ENCODE data around the gene IL4R. TPM values are rescaled to one million over a fixed set of nuclear protein-coding genes. Genes with fewer than 3 reads are reported as not detected.

The IL4R gene
- total and polyA plus RNA-seq, 4 donors = 15.5 to 61.9 (median 29.9) TPM

DNA sequence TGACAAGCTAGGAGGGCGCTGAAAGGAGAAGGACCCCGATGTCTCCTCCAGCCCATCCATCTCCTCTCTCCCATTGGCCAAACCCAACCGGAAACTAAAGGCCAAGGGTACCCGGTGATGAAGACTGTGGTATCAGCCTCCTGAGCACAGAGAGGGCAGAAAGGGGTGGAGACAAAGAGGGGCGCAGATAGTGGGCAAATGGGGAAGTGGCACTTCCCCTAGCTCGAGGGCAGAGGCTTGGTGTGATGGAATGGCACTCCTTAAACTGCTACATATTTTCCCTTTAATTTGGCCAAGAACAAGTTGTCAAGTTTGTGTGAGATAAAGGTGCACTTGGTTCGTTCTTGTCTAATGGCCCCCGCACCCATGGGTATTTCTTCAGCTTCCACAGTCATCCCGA lies 27.8 kb downstream of the IL4R start (continued):
- TF ChIP-seq REST (IDR thresholded peaks at IDR 0.05) (no peak), HNF4G (IDR thresholded peaks at IDR 0.05) (no peak)

DNA sequence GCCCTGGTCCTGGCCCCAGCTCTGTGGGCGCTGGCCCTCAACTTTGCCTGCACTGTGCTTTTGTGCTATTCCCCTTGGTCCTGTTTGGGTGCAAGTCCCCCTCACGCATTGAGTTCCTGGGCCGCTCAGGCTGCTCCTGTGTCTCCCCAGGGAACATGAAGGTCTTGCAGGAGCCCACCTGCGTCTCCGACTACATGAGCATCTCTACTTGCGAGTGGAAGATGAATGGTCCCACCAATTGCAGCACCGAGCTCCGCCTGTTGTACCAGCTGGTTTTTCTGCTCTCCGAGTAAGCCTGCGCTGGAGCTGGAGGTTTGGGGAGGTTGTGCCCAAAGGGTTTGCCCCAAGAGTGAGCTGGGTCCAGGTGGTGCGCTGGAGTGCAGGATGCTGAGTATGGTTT lies 28.2 kb downstream of the IL4R start:
- WGBS = 98% methylated on average over 11 of the region's 11 CpGs
- DNase-seq (ENCODE audit: low spot score) = no peak

More for the DNA sequence above, 28.2 kb downstream of the IL4R start:
- H3K4me3 ChIP-seq (ENCODE audit: low read depth in 1 of 3, low read length in 3 of 3) = no peak overlapping the region
- H3K27ac ChIP-seq (ENCODE audit: low read depth in 1 of 2, low read length in 2 of 2) = no peak overlapping the region
- no peaks in the 10 kb centered on the region for H3K4me1 ChIP-seq (ENCODE audit: control insufficient read depth in 4 of 4, insufficient read depth in 4 of 4, low read length in 3 of 4)
- H3K9ac ChIP-seq (ENCODE audit: low read depth in 1 of 2, low read length in 2 of 2) = no peak overlapping the region
- no peaks in the 10 kb centered on the region for H3K9me3 ChIP-seq (ENCODE audit: control insufficient read depth in 4 of 4, low read length in 3 of 4)
- peaks cover 25 to 86% (median 53%) of the 10 kb centered on the region in 4 donors for H3K36me3 ChIP-seq (ENCODE audit: control insufficient read depth in 4 of 4, insufficient read depth in 3 of 4, low read depth in 1 of 4, low read length in 3 of 4)
- H3K27me3 ChIP-seq (ENCODE audit: control insufficient read depth in 4 of 4, insufficient read depth in 4 of 4, low read length in 3 of 4) = no peaks in the 10 kb centered on the region
- no peak for TF ChIP-seq EGR1 (IDR thresholded peaks at IDR 0.05; ENCODE audit: low read depth in 2 of 2)
- TF ChIP-seq YY1 (IDR thresholded peaks at IDR 0.05) = no peak
- TF ChIP-seq, protein P1, sequence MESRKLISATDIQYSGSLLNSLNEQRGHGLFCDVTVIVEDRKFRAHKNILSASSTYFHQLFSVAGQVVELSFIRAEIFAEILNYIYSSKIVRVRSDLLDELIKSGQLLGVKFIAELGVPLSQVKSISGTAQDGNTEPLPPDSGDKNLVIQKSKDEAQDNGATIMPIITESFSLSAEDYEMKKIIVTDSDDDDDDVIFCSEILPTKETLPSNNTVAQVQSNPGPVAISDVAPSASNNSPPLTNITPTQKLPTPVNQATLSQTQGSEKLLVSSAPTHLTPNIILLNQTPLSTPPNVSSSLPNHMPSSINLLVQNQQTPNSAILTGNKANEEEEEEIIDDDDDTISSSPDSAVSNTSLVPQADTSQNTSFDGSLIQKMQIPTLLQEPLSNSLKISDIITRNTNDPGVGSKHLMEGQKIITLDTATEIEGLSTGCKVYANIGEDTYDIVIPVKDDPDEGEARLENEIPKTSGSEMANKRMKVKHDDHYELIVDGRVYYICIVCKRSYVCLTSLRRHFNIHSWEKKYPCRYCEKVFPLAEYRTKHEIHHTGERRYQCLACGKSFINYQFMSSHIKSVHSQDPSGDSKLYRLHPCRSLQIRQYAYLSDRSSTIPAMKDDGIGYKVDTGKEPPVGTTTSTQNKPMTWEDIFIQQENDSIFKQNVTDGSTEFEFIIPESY (IDR thresholded peaks at IDR 0.05) = no peak
- TF ChIP-seq RAD21 (IDR thresholded peaks at IDR 0.05) = no peak
- TF ChIP-seq SP1 (IDR thresholded peaks at IDR 0.05) = no peak
- TF ChIP-seq ATF3 (IDR thresholded peaks at IDR 0.05) = no peak
- no peak for TF ChIP-seq FOXA1 (IDR thresholded peaks at IDR 0.05)
- TF ChIP-seq HNF4A (conservative IDR thresholded peaks at IDR 0.05) = no peak
- TF ChIP-seq REST (IDR thresholded peaks at IDR 0.05) = no peak
- TF ChIP-seq NR2F2 (IDR thresholded peaks at IDR 0.05) = no peak
- TF ChIP-seq GABPA (IDR thresholded peaks at IDR 0.05 in 1 of 2, conservative IDR thresholded peaks at IDR 0.05 in 1 of 2) = no peak
- TF ChIP-seq, protein P2, sequence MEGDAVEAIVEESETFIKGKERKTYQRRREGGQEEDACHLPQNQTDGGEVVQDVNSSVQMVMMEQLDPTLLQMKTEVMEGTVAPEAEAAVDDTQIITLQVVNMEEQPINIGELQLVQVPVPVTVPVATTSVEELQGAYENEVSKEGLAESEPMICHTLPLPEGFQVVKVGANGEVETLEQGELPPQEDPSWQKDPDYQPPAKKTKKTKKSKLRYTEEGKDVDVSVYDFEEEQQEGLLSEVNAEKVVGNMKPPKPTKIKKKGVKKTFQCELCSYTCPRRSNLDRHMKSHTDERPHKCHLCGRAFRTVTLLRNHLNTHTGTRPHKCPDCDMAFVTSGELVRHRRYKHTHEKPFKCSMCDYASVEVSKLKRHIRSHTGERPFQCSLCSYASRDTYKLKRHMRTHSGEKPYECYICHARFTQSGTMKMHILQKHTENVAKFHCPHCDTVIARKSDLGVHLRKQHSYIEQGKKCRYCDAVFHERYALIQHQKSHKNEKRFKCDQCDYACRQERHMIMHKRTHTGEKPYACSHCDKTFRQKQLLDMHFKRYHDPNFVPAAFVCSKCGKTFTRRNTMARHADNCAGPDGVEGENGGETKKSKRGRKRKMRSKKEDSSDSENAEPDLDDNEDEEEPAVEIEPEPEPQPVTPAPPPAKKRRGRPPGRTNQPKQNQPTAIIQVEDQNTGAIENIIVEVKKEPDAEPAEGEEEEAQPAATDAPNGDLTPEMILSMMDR (IDR thresholded peaks at IDR 0.05; ENCODE audit: low read depth, low read length, missing input control) = no peak
- no peak for TF ChIP-seq FOXA2 (IDR thresholded peaks at IDR 0.05)
- TF ChIP-seq MAX (IDR thresholded peaks at IDR 0.05) = no peak
- no peak for TF ChIP-seq JUND (IDR thresholded peaks at IDR 0.05)
- no peak for TF ChIP-seq TAF1 (conservative IDR thresholded peaks at IDR 0.05)
- TF ChIP-seq HNF4G (IDR thresholded peaks at IDR 0.05) = no peak
- no peak for TF ChIP-seq RXRA (IDR thresholded peaks at IDR 0.05)
